Colonic mucosa (tissue), 4 donors: ENCODE measurements around the gene CLCA1. TPM values are rescaled to one million over a fixed set of nuclear protein-coding genes. Genes with fewer than 3 reads are reported as not detected.

Experiments
- DNase-seq: peaks from one replicate; pipeline ENCODE4 v3.0.0-alpha.2; 2020
- H3K27ac ChIP-seq: fragments of 200-600 bp; one replicate; pipeline ENCODE4 v1.8.0; 2021
- H3K27me3 ChIP-seq: fragments of 200-600 bp; one replicate; pipeline ENCODE4 v1.8.0; 2021
- H3K36me3 ChIP-seq: fragments of 200-600 bp; one replicate; pipeline ENCODE4 v1.8.0; 2021
- H3K4me1 ChIP-seq: fragments of 200-600 bp; one replicate; pipeline ENCODE4 v1.8.0; 2021; ENCODE audit warnings: mild to moderate bottlenecking
- H3K4me3 ChIP-seq: fragments of 200-600 bp; one replicate; pipeline ENCODE4 v1.8.0; 2021
- H3K9ac ChIP-seq, 2 donors: one replicate each; pipeline ENCODE4 v1.7.0; 2013; ENCODE audit warnings: control low read depth in 2 of 2, low read depth in 2 of 2, low read length in 2 of 2
- H3K9me3 ChIP-seq: fragments of 200-600 bp; one replicate; pipeline ENCODE4 v1.8.0; 2021
- CTCF ChIP-seq: fragments of 200-600 bp; IDR thresholded peaks from one replicate; pipeline ENCODE4 v1.8.0; 2022; ENCODE audit warnings: antibody characterized with exemption, mild to moderate bottlenecking
- intact Hi-C: fragments of 100-400 bp; cut with DNase I; formaldehyde crosslinking; loops from one replicate; pipeline ENCODE4 v1.14.1; 2022
- total RNA-seq, 2 donors: library from RNA; stranded (reverse); fragmentation: NEBNext Ultra II Directional in 1 of 2; extraction: Animal tissue kit (Norgen Biotek cat#: 25700) in 1 of 2; gene quantifications; one replicate each; pipeline ENCODE4 v1.2.1, GENCODE V29; 2021
- donor health status: healthy.
- donor health status: DM: no; HTN: no; CAD: no.
- donor health status: DM: no; HTN: no; CAD: no.

The CLCA1 gene
- total RNA-seq, 2 donors from 2014 or later = 938 to 1,116 TPM

GRCh38 chr1:86435327-86435726 lies 33.4 kb upstream of the CLCA1 start:
- H3K4me3 ChIP-seq = no peak overlapping the region
- no peak overlapping the region for H3K9ac ChIP-seq
- no peaks in the 10 kb centered on the region for H3K9me3 ChIP-seq
- no peak for DNase-seq
- no peak for TF ChIP-seq CTCF
- no peaks in the 10 kb centered on the region for H3K4me1 ChIP-seq
- no peak overlapping the region for H3K27ac ChIP-seq
- no peaks in the 10 kb centered on the region for H3K36me3 ChIP-seq
- H3K27me3 ChIP-seq = no peaks in the 10 kb centered on the region
- intact Hi-C loops = no loop called here

GRCh38 chr1:86436041-86436440 lies 32.7 kb upstream of the CLCA1 start:
- H3K36me3 ChIP-seq = no peaks in the 10 kb centered on the region
- no peak overlapping the region for H3K4me3 ChIP-seq
- H3K27ac ChIP-seq = no peak overlapping the region
- no peak for TF ChIP-seq CTCF
- no peak overlapping the region for H3K9ac ChIP-seq
- H3K4me1 ChIP-seq = no peaks in the 10 kb centered on the region
- DNase-seq = no peak
- intact Hi-C loops = no loop called here
- H3K9me3 ChIP-seq = no peaks in the 10 kb centered on the region
- H3K27me3 ChIP-seq = no peaks in the 10 kb centered on the region

- DNase-seq = no peak
- Histone ChIP-seq H3K4me3 (no peak overlapping the region), H3K27ac (no peak overlapping the region), H3K9ac (no peak overlapping the region), H3K36me3 (no peaks in the 10 kb centered on the region), H3K4me1 (no peaks in the 10 kb centered on the region), H3K27me3 (no peaks in the 10 kb centered on the region), H3K9me3 (no peaks in the 10 kb centered on the region)
- intact Hi-C loops = no loop called here
- TF ChIP-seq CTCF = no peak
Measured at GRCh38 chr1:86441581-86441980, 27.1 kb upstream of the CLCA1 start.

- H3K27me3 ChIP-seq = no peaks in the 10 kb centered on the region
- no peak overlapping the region for H3K27ac ChIP-seq
- no peak overlapping the region for H3K9ac ChIP-seq
- TF ChIP-seq CTCF = no peak
- no peaks in the 10 kb centered on the region for H3K4me1 ChIP-seq
- no peak overlapping the region for H3K4me3 ChIP-seq
- intact Hi-C loops = no loop called here
- DNase-seq = no peak
- H3K36me3 ChIP-seq = no peaks in the 10 kb centered on the region
- no peaks in the 10 kb centered on the region for H3K9me3 ChIP-seq
Measured at GRCh38 chr1:86441997-86442396, 26.7 kb upstream of the CLCA1 start.

GRCh38 chr1:86445919-86446318 lies 22.8 kb upstream of the CLCA1 start:
- H3K27me3 ChIP-seq = no peaks in the 10 kb centered on the region
- H3K9me3 ChIP-seq = no peaks in the 10 kb centered on the region
- no peak for TF ChIP-seq CTCF
- no peak overlapping the region for H3K27ac ChIP-seq
- intact Hi-C loops = no loop called here
- DNase-seq = no peak
- no peaks in the 10 kb centered on the region for H3K4me1 ChIP-seq
- no peak overlapping the region for H3K9ac ChIP-seq
- H3K4me3 ChIP-seq = no peak overlapping the region
- H3K36me3 ChIP-seq = no peaks in the 10 kb centered on the region
